Lower leg skin (tissue), 3 donors: Measurements from ENCODE around the gene HOXB7.

Source experiments
- POLR2A ChIP-seq, 2 donors: fragments of 450-650 bp; IDR thresholded peaks; one replicate each; pipeline ENCODE4 v1.6.1; 2016 to 2017; ENCODE audit warnings: antibody characterized with exemption in 2 of 2, mild to moderate bottlenecking in 1 of 2, moderate library complexity in 1 of 2
- TF ChIP-seq, protein P1 (sequence below), 3 donors: fragments of 450-650 bp; IDR thresholded peaks; one replicate each; pipeline ENCODE4 v1.5.1; 2016; ENCODE audit warnings: antibody characterized with exemption in 3 of 3, mild to moderate bottlenecking in 3 of 3, moderate library complexity in 2 of 3

DNA sequence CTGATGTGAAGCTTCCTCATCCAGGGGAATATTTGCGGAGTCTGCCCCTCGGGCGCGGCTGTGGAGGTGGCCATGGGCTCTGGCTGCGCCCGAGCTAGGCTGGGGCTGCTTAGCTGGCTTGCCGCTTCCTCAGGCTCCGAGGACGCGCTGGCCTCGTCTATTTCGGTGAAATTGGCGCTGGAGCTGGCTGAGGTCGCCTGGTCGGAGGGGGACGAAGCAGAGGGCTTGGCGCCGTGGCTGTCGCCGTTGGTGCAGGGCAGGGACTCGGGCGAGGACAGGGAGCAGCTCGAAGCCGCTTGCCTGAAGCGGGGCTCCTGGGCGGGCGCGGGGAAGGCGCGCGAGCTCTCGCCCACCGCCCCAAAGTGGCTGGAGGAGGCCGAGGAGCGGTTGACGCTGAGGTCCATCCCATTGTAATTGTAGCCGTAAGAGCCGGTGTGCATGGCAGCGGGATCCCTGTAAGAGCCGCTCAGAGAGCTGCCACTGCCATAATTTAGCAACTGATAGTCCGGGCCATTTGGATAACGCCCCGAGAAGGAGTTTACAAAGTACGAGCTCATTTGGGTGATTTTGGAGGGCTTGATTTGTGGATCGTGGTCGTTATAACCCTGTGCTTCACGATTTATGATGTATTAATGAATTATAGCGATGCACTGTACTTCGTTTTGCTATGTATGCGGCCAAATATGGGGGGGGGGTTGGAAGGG, 17.5 kb downstream of the HOXB7 start, which contains the start of gene HOXB5:
- TF ChIP-seq, protein P1, sequence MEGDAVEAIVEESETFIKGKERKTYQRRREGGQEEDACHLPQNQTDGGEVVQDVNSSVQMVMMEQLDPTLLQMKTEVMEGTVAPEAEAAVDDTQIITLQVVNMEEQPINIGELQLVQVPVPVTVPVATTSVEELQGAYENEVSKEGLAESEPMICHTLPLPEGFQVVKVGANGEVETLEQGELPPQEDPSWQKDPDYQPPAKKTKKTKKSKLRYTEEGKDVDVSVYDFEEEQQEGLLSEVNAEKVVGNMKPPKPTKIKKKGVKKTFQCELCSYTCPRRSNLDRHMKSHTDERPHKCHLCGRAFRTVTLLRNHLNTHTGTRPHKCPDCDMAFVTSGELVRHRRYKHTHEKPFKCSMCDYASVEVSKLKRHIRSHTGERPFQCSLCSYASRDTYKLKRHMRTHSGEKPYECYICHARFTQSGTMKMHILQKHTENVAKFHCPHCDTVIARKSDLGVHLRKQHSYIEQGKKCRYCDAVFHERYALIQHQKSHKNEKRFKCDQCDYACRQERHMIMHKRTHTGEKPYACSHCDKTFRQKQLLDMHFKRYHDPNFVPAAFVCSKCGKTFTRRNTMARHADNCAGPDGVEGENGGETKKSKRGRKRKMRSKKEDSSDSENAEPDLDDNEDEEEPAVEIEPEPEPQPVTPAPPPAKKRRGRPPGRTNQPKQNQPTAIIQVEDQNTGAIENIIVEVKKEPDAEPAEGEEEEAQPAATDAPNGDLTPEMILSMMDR (IDR thresholded peaks at IDR 0.05) = no peak
- no peak for TF ChIP-seq POLR2A (IDR thresholded peaks at IDR 0.05)
